ENCODE results near the gene TANGO6.

- TF ChIP-seq CTCF (IDR thresholded peaks at IDR 0.05) = no peak
- TF ChIP-seq EP300 (IDR thresholded peaks at IDR 0.05) = no peak
- TF ChIP-seq POLR2A (IDR thresholded peaks at IDR 0.05) = no peak
Measured at GRCh38 chr16:68835970-68836369, 7.4 kb upstream of the TANGO6 start.

Measured in tibial nerve (tissue), 4 donors.